Body of pancreas (tissue), 4 donors: ENCODE measurements around the gene RPUSD1.

Experiments
- CTCF ChIP-seq, 7 experiments: fragments of 450-650 bp in 4 of 7; fragments of 200-600 bp in 3 of 7; sonication (generic) in 3 of 7; IDR thresholded peaks; one replicate each; pipeline ENCODE4 v1.5.1; 2016 to 2019; ENCODE audit warnings: antibody characterized with exemption in 7 of 7
- POLR2A ChIP-seq, 3 donors: fragments of 450-650 bp; IDR thresholded peaks; one replicate each; pipeline ENCODE4 v1.6.1; 2016; ENCODE audit warnings: antibody characterized with exemption in 3 of 3, mild to moderate bottlenecking in 2 of 3

- no peak for TF ChIP-seq CTCF (IDR thresholded peaks at IDR 0.05)
- no peak for TF ChIP-seq POLR2A (IDR thresholded peaks at IDR 0.05)
Measured at GRCh38 chr16:769934-770333, 18.2 kb downstream of the RPUSD1 start.
